Smooth muscle cell of the brain vasculature (primary cell): ENCODE results near the gene PRKAR1A.
A peak's percentile ranks its signal among the peaks of the same experiment; 100 is the strongest.
"Not testable (repeated sequence)": the region's sequence is repeated elsewhere in the genome, so short reads cannot be mapped to it uniquely, and the experiment has no call there.

Source experiments
- DNase-seq: peaks from one replicate; pipeline ENCODE4 v3.0.0-alpha.2; 2012; ENCODE audit warnings: low read depth, low spot score

PRKAR1A gene

DNA sequence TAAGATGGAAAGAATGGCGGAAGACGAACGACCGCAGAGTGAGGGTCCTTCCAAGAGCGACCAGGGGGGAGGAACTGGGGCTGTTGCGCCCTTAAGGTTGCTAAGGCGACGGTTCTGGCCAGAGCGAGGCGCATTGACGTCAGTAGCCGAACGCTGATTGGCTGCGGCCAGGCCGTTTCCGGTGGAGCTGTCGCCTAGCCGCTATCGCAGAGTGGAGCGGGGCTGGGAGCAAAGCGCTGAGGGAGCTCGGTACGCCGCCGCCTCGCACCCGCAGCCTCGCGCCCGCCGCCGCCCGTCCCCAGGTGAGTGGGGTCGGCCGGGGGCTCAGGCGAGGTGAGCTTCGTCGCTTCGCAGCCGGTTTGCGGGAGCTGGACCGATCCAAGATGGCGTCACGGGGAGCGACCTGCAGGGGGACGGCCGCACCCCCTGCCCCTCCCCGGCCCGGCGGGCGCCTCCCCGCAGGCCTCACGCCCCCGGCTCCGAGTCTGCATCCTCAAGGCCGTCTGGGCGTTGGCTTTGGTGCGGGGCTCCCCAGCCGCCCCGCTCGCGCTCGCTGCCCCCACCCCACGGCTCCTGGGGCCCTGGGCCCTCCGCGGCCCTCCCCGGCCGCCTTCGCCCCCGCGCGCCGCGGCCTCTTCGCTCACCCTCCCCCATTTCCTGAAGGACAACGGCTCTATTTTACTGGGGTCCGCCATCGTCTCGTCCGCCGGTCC lies at the start of gene PRKAR1A:
Gene PRKAR1A, plus strand, starts transcription at position 184 of the 713 bp plus-strand sequence. CDS start 2,970 bp downstream, outside the sequence.
- DNase-seq = peak; percentile 89

DNA sequence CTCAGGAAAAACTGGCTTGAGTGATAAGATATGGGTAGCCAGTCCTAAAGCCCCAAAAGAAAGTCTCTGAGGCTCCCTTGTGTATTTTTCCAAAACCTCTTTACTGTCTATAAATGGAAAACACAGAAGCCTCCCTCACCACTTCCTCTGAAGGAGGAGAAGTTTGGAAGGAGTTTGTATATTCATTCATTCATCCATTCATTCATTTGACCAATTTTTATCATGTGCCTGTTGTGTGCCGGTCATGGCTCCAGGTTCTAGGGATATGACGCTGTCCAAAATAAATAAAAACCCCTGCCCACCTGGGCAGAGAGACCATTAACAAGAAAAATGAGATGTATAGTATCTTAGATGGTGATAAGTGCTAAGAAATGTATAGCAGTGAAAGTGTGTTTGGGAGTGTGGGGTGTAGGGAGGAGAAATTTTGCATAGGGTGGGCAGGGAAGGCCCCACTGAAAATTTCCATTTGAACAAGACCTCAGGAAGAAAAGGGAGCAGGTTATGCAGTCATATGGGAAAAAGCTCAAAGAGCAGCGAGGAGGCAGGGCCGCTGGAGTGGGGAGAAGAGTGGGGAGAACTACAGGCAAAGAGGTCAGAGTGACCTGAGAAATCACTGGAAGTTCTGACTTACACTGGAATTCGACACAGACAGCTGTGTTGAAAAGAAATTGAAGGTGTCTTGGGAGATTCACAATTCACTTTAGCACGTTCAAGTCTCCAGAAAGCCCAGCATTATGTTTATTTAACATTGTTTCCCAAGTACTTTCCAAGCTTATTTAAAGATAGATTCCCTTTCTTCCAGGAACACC lies 48.8 kb upstream of the PRKAR1A start:
- DNase-seq = no peak

GRCh38 chr17:68468334-68468733 lies 43.9 kb upstream of the PRKAR1A start:
- DNase-seq = no peak

- DNase-seq = no peak
These were observed 43.4 kb upstream of the PRKAR1A start for GRCh38 chr17:68468788-68469187.

DNA sequence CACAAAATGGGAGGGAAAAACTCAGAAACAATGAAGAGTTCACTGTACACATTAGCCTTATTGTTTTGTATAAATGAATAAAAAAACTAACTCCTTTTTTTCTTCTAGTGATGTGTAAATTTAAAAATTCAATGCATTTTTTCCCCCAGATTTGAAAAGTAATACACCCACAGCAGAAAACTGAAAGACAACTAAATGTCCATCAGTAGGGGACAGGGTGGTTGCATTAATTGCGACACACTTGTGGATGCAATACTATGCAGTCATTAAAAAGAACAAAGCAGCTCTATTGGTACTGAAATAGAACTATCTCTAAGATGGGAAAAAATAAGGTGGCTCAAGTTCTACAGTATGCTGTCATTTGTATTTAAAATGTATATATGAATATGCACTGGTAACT lies 41.3 kb upstream of the PRKAR1A start:
- DNase-seq = no peak

- no peak for DNase-seq
These were observed 31.3 kb upstream of the PRKAR1A start for GRCh38 chr17:68480885-68481284.

GRCh38 chr17:68482576-68483041 lies 29.6 kb upstream of the PRKAR1A start:
- DNase-seq = no peak

DNA sequence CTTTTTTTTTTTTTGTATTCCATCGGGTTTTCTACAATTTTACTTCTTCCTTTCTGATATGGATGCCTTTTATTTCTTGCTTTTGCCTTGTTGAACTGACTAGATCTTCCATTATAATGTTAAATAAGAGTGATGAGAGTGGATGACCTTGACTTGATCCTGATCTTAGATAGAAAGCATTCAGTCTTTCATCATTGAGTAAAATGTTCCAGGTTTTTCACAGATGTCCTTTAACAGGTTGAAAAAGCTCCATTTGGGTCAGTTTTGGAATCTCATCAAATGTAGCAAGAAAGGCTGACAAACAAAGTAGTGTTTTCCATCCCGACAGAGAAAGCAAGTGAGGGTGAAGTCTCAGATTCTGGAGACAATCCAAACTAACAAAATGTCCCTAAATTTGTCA lies 27.8 kb upstream of the PRKAR1A start:
- DNase-seq = no peak

- no peak for DNase-seq
These were observed 22.3 kb upstream of the PRKAR1A start for GRCh38 chr17:68489919-68490318.

DNA sequence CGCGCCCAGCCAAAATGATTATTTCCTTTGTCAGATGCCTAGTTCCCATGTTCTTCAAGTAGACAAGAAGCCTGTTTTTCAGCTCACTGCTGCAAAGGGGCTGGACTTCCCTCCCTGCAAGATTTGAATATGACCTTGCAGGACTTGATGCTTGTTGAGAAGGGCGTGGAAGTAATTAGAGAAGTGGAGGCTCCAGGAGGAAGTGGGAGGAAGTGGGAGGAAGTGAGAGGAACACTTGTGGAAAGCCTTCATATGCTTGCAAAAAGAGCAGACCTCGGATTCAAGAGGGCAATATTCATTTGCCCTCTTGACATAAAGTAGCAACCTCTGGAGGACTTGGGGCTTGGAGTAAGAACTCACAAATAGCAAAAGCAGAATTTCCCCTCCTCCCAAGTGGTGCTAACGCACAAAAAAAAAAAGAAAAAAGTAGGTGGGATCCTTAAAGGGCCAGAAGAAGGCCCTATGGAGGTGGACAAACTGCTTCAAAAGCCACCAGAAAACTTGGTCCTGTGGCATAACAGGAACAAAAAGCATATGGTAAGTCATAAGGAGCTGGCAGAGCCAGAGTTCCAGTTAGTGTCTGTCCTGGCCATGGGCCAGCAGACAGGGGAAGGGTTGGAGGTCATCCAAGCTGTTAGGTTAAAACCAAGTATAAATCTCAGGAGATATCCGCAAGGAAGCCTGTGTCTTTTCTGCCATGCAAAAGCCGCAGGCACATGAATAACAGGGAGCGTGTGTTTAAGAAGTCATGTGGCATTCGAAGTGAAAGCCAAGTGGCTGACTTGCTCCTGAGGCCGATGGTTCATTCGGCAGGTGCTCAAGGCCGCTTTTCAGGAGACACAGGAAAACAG lies 20.6 kb upstream of the PRKAR1A start:
- DNase-seq = no peak

GRCh38 chr17:68492394-68493054 lies 19.7 kb upstream of the PRKAR1A start:
- DNase-seq = not testable (repeated sequence)

- DNase-seq = no peak
These were observed 17.1 kb upstream of the PRKAR1A start for GRCh38 chr17:68495081-68495480.

DNA sequence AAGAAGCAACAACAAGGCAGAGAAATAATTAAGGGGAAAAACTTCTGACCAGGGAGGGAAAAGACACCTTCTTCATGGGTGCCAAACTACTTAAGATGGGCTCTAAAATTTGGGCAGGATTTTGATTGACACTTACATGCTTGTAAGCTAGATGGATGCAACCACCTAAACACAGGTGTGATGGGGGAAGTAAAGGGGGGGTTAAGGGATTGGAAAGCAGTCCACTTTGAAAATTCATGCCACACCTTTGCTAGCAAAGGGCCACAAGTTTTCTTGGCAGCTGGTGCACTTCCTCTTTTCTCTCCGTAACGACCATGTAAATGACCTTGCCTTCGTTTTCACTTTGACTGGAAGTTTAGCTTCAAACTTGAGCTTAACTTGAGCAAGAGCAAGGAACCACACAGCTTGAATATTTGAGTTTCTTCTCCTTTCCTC lies 14.3 kb upstream of the PRKAR1A start:
- no peak for DNase-seq

- DNase-seq = no peak
These were observed 13.5 kb upstream of the PRKAR1A start for GRCh38 chr17:68498479-68499326.

GRCh38 chr17:68499587-68499986 lies 12.6 kb upstream of the PRKAR1A start:
- no peak for DNase-seq

- DNase-seq = no peak
These were observed 11.2 kb upstream of the PRKAR1A start for GRCh38 chr17:68501074-68501473.

GRCh38 chr17:68505951-68506350 lies 6.3 kb upstream of the PRKAR1A start:
- DNase-seq = no peak

GRCh38 chr17:68507576-68507975 lies 4.7 kb upstream of the PRKAR1A start:
- no peak for DNase-seq

DNA sequence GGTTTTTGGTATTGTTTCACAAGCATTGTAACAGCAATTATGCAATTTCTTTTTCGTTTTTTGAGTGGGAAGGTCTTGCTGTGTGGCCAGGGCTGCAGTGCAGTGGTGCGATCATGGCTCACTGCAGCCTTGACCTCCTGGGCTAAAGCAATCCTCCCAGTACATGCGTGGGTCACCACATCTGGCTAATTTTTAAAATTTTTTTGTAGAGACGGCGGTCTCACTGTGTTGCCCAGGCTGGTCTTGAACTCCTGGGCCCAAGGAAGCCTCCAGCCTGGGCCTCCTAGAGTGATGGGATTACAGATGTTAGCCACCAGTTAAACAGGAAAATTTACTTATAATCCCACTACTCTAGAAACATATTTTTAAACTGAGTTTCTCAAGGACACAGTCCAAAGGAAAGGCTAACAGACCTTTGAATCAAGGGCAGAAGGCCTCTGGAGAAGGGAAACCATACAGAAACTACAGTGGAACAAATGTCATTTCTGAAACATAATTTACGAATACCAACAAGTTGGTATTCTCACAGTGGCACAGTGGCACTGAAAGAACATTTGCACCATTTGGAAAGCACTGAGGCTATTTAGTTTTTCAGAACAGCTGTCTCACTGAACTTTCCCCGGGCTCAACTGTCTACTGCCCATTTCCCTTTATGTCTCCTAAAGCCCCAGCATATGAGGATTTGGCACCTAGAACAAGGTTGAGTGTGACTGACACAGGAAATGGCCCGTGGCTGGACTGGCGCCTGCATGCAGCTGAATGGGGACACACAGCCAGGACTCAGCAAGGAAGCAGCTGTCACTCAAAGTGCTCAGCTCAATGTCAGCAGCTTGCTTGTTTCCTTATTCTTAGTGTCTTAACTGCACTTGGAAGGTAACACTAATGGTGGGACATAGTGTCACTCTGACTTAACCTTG lies 2.8 kb upstream of the PRKAR1A start:
- DNase-seq = no peak
